Measurements from ENCODE around the gene TOLLIP.

- no peak for TF ChIP-seq CTCF (IDR thresholded peaks at IDR 0.05; ENCODE audit: low read depth, low read length)
- TF ChIP-seq POLR2A (IDR thresholded peaks at IDR 0.05; ENCODE audit: extremely low read depth, insufficient read length), result no peak
- no peak for TF ChIP-seq MAX (IDR thresholded peaks at IDR 0.05; ENCODE audit: low read depth, low read length)
- no peak for TF ChIP-seq MYC (IDR thresholded peaks at IDR 0.05; ENCODE audit: low read depth, low read length)
Measured at GRCh38 chr11:1307998-1308742, 1.3 kb downstream of the TOLLIP start.
